Neuronal stem cell (in vitro differentiated cells): ENCODE results near the gene CDRT4.

Experiments used
- DNase-seq: peaks from one replicate; pipeline ENCODE4 v3.0.0-alpha.2; 2013; ENCODE audit warnings: low spot score
- H2AFZ ChIP-seq: one replicate; pipeline ENCODE4 v1.6.1; 2013; ENCODE audit warnings: mild to moderate bottlenecking, low read length, inconsistent platforms
- H2AK5ac ChIP-seq: 2 replicates; pipeline ENCODE4 v1.6.1; 2013; ENCODE audit warnings: low read depth, mild to moderate bottlenecking, inconsistent platforms, low read length, moderate library complexity, mixed read lengths
- H2BK120ac ChIP-seq: 2 replicates; pipeline ENCODE4 v1.6.1; 2013; ENCODE audit warnings: low read depth, mild to moderate bottlenecking, inconsistent platforms, low read length, moderate library complexity, mixed read lengths
- H2BK12ac ChIP-seq: one replicate; pipeline ENCODE4 v1.6.1; 2013; ENCODE audit warnings: low read length, inconsistent platforms
- H2BK15ac ChIP-seq: 2 replicates; pipeline ENCODE4 v1.6.1; 2013; ENCODE audit warnings: mild to moderate bottlenecking, low read length, inconsistent platforms, mixed read lengths
- H2BK5ac ChIP-seq: one replicate; pipeline ENCODE4 v1.6.1; 2013; ENCODE audit warnings: inconsistent platforms, mild to moderate bottlenecking, low read length, moderate library complexity
- H3K14ac ChIP-seq: one replicate; pipeline ENCODE4 v1.6.1; 2013; ENCODE audit warnings: low read length, inconsistent platforms
- H3K18ac ChIP-seq: 2 replicates; pipeline ENCODE4 v1.6.1; 2013; ENCODE audit warnings: low read length, inconsistent platforms
- H3K23ac ChIP-seq: 2 replicates; pipeline ENCODE4 v1.6.1; 2013; ENCODE audit warnings: low read depth, mild to moderate bottlenecking, mixed read lengths, low read length, inconsistent platforms; ENCODE audit not compliant: poor library complexity
- H3K27ac ChIP-seq: replicated peaks from 3 replicates; pipeline ENCODE4 v1.5.1; 2013; ENCODE audit warnings: low read length, inconsistent platforms
- H3K27me3 ChIP-seq, 3 experiments: 2 replicates each; pipeline ENCODE4 v1.6.1; 2013; ENCODE audit warnings: low read length in 3 of 3, mild to moderate bottlenecking in 2 of 3, inconsistent platforms in 1 of 3, low read depth in 1 of 3, mixed read lengths in 1 of 3, moderate library complexity in 1 of 3; ENCODE audit not compliant: control insufficient read depth in 3 of 3, insufficient read depth in 3 of 3
- H3K36me3 ChIP-seq, 2 donors: replicated peaks in 1 of 2; 2 replicates each; pipeline ENCODE4 v1.6.1; 2013; ENCODE audit warnings: low read length in 2 of 2; ENCODE audit not compliant: control insufficient read depth in 2 of 2, insufficient read depth in 2 of 2
- H3K4ac ChIP-seq: 2 replicates; pipeline ENCODE4 v1.6.1; 2013; ENCODE audit warnings: inconsistent platforms, mild to moderate bottlenecking, low read length, moderate library complexity
- H3K4me1 ChIP-seq, 2 donors: 1 replicate in 1 of 2; 2 replicates in 1 of 2; pipeline ENCODE4 v1.6.1; 2013; ENCODE audit warnings: low read length in 2 of 2, low read depth in 1 of 2; ENCODE audit not compliant: control insufficient read depth in 2 of 2, insufficient read depth in 1 of 2
- H3K4me2 ChIP-seq: one replicate; pipeline ENCODE4 v1.6.1; 2013; ENCODE audit warnings: mild to moderate bottlenecking, low read length, inconsistent platforms; ENCODE audit not compliant: insufficient read depth, poor library complexity, severe bottlenecking
- H3K4me3 ChIP-seq, 2 donors: 2 replicates each; pipeline ENCODE4 v1.5.1; 2013; ENCODE audit warnings: low read length in 2 of 2, mild to moderate bottlenecking in 2 of 2, inconsistent platforms in 1 of 2, moderate library complexity in 1 of 2
- H3K79me1 ChIP-seq: one replicate; pipeline ENCODE4 v1.6.1; 2013; ENCODE audit warnings: low read depth, mild to moderate bottlenecking, inconsistent platforms, low read length, moderate library complexity
- H3K9ac ChIP-seq: one replicate; pipeline ENCODE4 v1.6.1; 2013; ENCODE audit warnings: mild to moderate bottlenecking, low read depth, low read length, inconsistent platforms; ENCODE audit not compliant: poor library complexity
- H3K9me3 ChIP-seq, 2 donors: replicated peaks in 1 of 2; 2 replicates each; pipeline versions ENCODE3 to v1.6.1; 2013; ENCODE audit warnings: low read length in 2 of 2, mild to moderate bottlenecking in 2 of 2, inconsistent platforms in 1 of 2, low read depth in 1 of 2, mixed read lengths in 1 of 2, moderate library complexity in 1 of 2; ENCODE audit not compliant: control insufficient read depth in 2 of 2, insufficient read depth in 1 of 2
- H4K8ac ChIP-seq: one replicate; pipeline ENCODE4 v1.6.1; 2013; ENCODE audit warnings: low read depth, mild to moderate bottlenecking, inconsistent platforms, low read length, moderate library complexity
- H4K91ac ChIP-seq: one replicate; pipeline ENCODE4 v1.6.1; 2013; ENCODE audit warnings: low read length, low read depth, mild to moderate bottlenecking, inconsistent platforms; ENCODE audit not compliant: poor library complexity
- WGBS, 2 donors: extraction: QIAGEN DNeasy Blood & Tissue Kit; methylation state at CpG; one replicate each; pipeline ENCODE4 v1.1.7; 2013; ENCODE audit warnings: missing lambda C conversion rate in 2 of 2, mixed read lengths in 1 of 2; ENCODE audit not compliant: insufficient read length in 2 of 2, insufficient replicate concordance in 1 of 2; ENCODE audit errors: extremely low coverage in 2 of 2; 5-methylcytosine and 5-hydroxymethylcytosine counted together

Gene CDRT4

DNA sequence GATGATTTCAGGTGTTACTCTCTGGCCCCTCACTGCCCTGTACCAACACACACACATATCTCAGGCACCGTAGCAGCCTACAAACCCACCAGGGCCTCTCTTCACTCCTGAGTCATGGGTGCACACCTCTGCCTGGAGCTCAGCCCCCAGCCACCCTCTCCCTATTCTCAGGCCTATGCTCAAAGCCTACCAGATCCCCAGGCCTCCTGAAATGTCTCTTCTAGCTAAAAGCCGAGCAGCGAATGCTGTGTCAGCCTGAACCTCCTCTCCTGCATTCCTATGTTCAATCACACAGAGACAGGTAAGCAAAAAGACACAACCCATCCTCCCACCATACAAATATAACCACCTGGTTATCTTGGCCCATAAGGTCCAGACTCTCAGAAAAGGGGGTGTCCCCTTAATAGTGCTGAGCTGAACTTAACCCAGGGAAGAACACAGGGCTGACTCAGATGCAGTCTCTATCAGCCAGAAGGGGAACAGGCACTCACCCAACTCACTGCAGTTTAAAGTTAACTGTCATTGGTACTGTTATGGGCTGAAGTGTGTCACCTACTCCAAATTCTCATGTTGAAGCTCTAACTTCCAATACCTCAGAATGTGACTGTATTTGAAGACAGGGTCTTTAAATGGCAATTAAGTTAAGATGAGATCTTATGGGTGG, 64.0 kb downstream of the CDRT4 start:
- Histone ChIP-seq H4K91ac (no peak overlapping the region), H2AK5ac (no peak overlapping the region), H3K18ac (no peak overlapping the region), H3K9me3 (no peaks in the 10 kb centered on the region), H3K14ac (no peak overlapping the region), H3K79me1 (no peaks in the 10 kb centered on the region), H4K8ac (no peak overlapping the region), H3K36me3 (no peaks in the 10 kb centered on the region), H3K4me2 (no peak overlapping the region), H2BK12ac (no peak overlapping the region), H2BK120ac (no peak overlapping the region), H3K27me3 (no peaks in the 10 kb centered on the region), H2BK15ac (no peak overlapping the region), H3K9ac (no peak overlapping the region), H2AFZ (no peak overlapping the region), H3K4ac (no peak overlapping the region), H3K4me1 (peaks cover 3% of the 10 kb centered on the region in 2 donors), H3K27ac (no peak overlapping the region), H3K23ac (no peak overlapping the region), H3K4me3 (no peak overlapping the region), H2BK5ac (no peak overlapping the region)
- no CpG with 5 or more reads among the region's 3 CpGs for WGBS, 2 donors
- no peak for DNase-seq

- Histone ChIP-seq H2BK15ac (no peak overlapping the region), H2BK5ac (no peak overlapping the region), H3K23ac (no peak overlapping the region), H3K14ac (no peak overlapping the region), H3K27me3 (no peaks in the 10 kb centered on the region), H3K79me1 (no peaks in the 10 kb centered on the region), H4K8ac (no peak overlapping the region), H2AK5ac (no peak overlapping the region), H2BK12ac (no peak overlapping the region), H4K91ac (no peak overlapping the region), H3K36me3 (no peaks in the 10 kb centered on the region), H3K4me1 (peaks cover 3% of the 10 kb centered on the region in 2 donors), H2AFZ (peak overlapping the region; percentile 61), H3K18ac (no peak overlapping the region), H3K9me3 (no peaks in the 10 kb centered on the region), H3K4me3 (no peak overlapping the region), H3K27ac (no peak overlapping the region), H3K9ac (no peak overlapping the region), H2BK120ac (no peak overlapping the region), H3K4ac (no peak overlapping the region), H3K4me2 (no peak overlapping the region)
- DNase-seq: no peak
- no CpG with 5 or more reads among the region's 6 CpGs for WGBS, 2 donors
Observed at GRCh38 chr17:15399443-15399842, 68.0 kb downstream of the CDRT4 start.

DNA sequence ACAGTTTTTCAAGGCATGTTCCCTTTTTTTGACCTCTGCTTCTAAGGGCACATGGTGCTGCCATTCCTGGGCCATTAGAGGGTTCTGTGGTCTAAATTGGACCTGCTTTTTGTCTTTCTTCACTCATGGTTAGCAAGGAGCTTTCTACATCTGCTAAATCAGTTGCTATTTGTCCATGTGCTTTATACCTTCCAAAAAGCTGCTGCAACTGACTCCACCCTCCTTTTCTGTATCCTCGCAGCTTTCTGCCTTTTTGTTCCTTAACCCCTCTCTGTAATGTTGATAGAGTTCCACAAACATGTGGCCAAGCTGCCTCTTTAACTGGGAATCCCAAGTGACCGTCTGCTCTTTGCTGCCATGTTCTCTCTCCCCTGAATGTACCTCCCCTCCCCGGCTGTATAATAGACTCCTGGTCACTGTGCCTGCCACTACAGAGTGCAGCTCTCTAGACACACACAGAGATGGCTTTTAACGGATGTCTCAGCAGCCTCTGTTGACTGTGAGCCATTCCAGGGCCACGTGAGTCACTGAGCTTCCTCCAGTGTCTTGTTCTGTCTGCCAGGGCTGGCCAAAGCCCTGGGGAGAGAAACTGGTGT, 68.6 kb downstream of the CDRT4 start:
- Histone ChIP-seq H3K4me1 (peaks cover 3% of the 10 kb centered on the region in 2 donors), H3K18ac (no peak overlapping the region), H3K14ac (no peak overlapping the region), H4K8ac (no peak overlapping the region), H3K4me3 (no peak overlapping the region), H2BK120ac (no peak overlapping the region), H3K9ac (no peak overlapping the region), H3K23ac (no peak overlapping the region), H3K4ac (no peak overlapping the region), H2BK5ac (no peak overlapping the region), H2AFZ (peak overlapping the region; percentile 61), H2BK12ac (no peak overlapping the region), H2BK15ac (no peak overlapping the region), H3K36me3 (no peaks in the 10 kb centered on the region), H3K27me3 (no peaks in the 10 kb centered on the region), H3K27ac (no peak overlapping the region), H3K9me3 (no peaks in the 10 kb centered on the region), H4K91ac (no peak overlapping the region), H3K4me2 (no peak overlapping the region), H2AK5ac (no peak overlapping the region), H3K79me1 (no peaks in the 10 kb centered on the region)
- WGBS, 2 donors: no CpG with 5 or more reads among the region's 5 CpGs
- DNase-seq: no peak

GRCh38 chr17:15398291-15398690, 69.1 kb downstream of the CDRT4 start:
- Histone ChIP-seq H3K23ac (no peak overlapping the region), H2BK12ac (no peak overlapping the region), H3K9me3 (no peaks in the 10 kb centered on the region)

More at GRCh38 chr17:15398291-15398690, 69.1 kb downstream of the CDRT4 start:
- no peak overlapping the region for H3K4me3 ChIP-seq
- no peak overlapping the region for H2BK5ac ChIP-seq
- no peak overlapping the region for H2BK15ac ChIP-seq
- peaks cover 3% of the 10 kb centered on the region in 2 donors for H3K4me1 ChIP-seq
- no CpG with 5 or more reads among the region's 6 CpGs for WGBS, 2 donors
- H2BK120ac ChIP-seq: no peak overlapping the region
- no peaks in the 10 kb centered on the region for H3K27me3 ChIP-seq
- no peak overlapping the region for H2AK5ac ChIP-seq
- no peak overlapping the region for H4K91ac ChIP-seq
- H3K79me1 ChIP-seq: no peaks in the 10 kb centered on the region
- H3K18ac ChIP-seq: no peak overlapping the region
- H3K4ac ChIP-seq: no peak overlapping the region
- no peak overlapping the region for H4K8ac ChIP-seq
- no peak overlapping the region for H3K4me2 ChIP-seq
- peak overlapping the region; percentile 61 for H2AFZ ChIP-seq
- H3K9ac ChIP-seq: no peak overlapping the region
- no peak overlapping the region for H3K27ac ChIP-seq
- H3K36me3 ChIP-seq: no peaks in the 10 kb centered on the region
- H3K14ac ChIP-seq: no peak overlapping the region
- no peak for DNase-seq
